HL-60 (cell line): ENCODE data around the gene UBE2G1.

Experiments used
- CTCF ChIP-seq: IDR thresholded peaks from one replicate; pipeline ENCODE4 v1.5.1; 2011; ENCODE audit warnings: low read length, control low read depth, inconsistent platforms; ENCODE audit not compliant: insufficient read depth
- POLR2AphosphoS5 ChIP-seq: IDR thresholded peaks from 2 replicates; pipeline ENCODE4 v1.6.1; 2012; ENCODE audit warnings: low read depth
- REST ChIP-seq: IDR thresholded peaks from 2 replicates; pipeline ENCODE4 v1.6.1; 2012; ENCODE audit warnings: low read depth; ENCODE audit not compliant: insufficient replicate concordance

- TF ChIP-seq CTCF = no peak
- TF ChIP-seq POLR2AphosphoS5 = no peak
- TF ChIP-seq REST = no peak
Observed at GRCh38 chr17:4368341-4368740, 1.9 kb upstream of the UBE2G1 start.
